ENCODE data around the gene DHPS. TPM values are rescaled to one million over a fixed set of nuclear protein-coding genes. Genes with fewer than 3 reads are reported as not detected.

Gene DHPS
- total RNA-seq, 4 donors from 2014 or later = 117 to 180 (median 160) TPM

DNA sequence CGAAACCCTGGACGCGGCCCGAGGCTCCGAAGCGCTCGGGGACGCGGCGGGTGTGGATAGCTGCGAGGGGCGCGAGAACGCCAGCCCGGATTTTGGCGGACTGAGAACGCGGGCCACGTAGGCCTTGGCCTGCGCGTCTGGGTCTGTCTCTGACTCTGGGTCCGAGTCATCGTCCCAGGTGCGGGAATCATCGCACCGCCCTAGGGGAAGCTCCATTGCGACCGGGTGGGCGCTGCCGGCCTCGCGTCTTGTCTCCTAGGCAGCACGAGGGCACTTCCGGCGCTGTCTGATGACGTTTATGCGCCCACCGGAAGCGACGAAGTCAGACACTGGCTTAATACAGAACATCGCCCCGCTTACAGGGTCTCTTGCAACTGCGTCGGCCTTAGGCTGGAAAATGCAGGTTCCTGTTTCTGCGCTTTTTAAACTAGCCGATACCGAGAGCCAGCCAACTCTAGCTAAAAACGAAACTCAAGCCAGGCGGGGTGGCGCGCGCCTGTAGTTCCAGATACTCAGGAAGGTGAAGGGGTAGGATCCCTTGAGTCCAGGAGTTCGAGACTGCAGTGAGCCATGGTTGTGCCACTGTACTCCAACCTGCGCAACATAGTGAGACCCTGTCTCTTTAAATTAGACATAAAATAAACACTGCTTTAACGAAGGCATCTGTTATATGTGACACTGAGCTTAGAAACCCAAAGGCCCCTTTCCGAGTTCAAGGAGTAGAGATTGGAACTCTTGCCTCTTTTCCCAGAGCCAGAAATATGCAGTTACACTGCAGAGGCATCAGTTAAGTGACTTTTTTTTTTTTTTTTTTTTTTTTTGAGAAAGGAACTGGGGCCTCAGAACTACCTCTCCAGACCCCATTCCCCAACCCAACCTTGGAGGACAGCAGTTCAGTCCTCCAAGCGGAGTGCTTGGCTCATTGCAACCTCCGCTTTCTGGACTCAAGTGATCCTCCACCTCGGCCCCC lies 15.0 kb upstream of the DHPS start, which contains the start of gene FBXW9:
TSS of gene FBXW9 (minus strand) at position 266 of the 970 bp plus-strand sequence. CDS start at position 216, 50 bp downstream.
- TF ChIP-seq POLR2A (IDR thresholded peaks at IDR 0.05) (peak in 1 of 2 donors; percentile 48), EP300 (IDR thresholded peaks at IDR 0.05) (peak; percentile 93 to 96)
- TF ChIP-seq, protein P1, sequence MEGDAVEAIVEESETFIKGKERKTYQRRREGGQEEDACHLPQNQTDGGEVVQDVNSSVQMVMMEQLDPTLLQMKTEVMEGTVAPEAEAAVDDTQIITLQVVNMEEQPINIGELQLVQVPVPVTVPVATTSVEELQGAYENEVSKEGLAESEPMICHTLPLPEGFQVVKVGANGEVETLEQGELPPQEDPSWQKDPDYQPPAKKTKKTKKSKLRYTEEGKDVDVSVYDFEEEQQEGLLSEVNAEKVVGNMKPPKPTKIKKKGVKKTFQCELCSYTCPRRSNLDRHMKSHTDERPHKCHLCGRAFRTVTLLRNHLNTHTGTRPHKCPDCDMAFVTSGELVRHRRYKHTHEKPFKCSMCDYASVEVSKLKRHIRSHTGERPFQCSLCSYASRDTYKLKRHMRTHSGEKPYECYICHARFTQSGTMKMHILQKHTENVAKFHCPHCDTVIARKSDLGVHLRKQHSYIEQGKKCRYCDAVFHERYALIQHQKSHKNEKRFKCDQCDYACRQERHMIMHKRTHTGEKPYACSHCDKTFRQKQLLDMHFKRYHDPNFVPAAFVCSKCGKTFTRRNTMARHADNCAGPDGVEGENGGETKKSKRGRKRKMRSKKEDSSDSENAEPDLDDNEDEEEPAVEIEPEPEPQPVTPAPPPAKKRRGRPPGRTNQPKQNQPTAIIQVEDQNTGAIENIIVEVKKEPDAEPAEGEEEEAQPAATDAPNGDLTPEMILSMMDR (IDR thresholded peaks at IDR 0.05) = peak in 1 of 5 experiments; percentile 37
- DNase-seq (ENCODE audit: low spot score in 2 of 2) = peak; percentile 97 to 100
- WGBS, 2 donors = 7 to 9% methylated on average over 42 to 52 of the region's 59 CpGs

DNA sequence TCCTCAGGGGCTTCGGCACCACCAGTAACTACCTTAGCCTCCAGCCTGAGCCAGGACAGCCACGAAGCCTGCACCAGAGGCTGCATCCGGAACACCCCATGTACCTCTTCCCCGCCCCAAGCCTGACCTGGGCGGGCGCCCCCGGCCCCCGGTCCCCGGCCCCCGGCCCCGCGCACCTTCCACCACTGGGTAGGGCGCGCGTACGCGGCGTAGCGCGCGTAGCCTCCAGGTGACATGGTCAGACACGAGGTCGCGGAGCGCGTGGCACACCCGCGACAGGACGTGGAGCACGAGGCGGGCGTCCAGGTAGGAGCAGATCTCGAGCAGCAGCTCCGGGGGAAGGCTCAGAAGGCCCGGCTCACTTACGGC lies 14.3 kb upstream of the DHPS start:
- peaks cover 0 to 23% (median 11%) of the 10 kb centered on the region in 4 donors for H3K4me1 ChIP-seq
- H3K9me3 ChIP-seq = no peaks in the 10 kb centered on the region
- no peak for TF ChIP-seq POLR2A (IDR thresholded peaks at IDR 0.05)
- no peak for TF ChIP-seq EP300 (IDR thresholded peaks at IDR 0.05)
- TF ChIP-seq, protein P1 (IDR thresholded peaks at IDR 0.05) = no peak
- 0 to 5% methylated on average over 9 to 23 of the region's 36 CpGs for WGBS, 2 donors
- H3K27me3 ChIP-seq = no peaks in the 10 kb centered on the region
- peaks cover 0 to 26% (median 2%) of the 10 kb centered on the region in 3 donors for H3K36me3 ChIP-seq
- no peak for DNase-seq (ENCODE audit: low spot score in 2 of 2)
- H3K27ac ChIP-seq = peak overlapping the region in 2 of 4 donors; percentile 89 to 90
- H3K4me3 ChIP-seq = peak overlapping the region; percentile 46 to 86 (median 74)

More for the DNA sequence above, 15.0 kb upstream of the DHPS start, which contains the start of gene FBXW9:
- H3K36me3 ChIP-seq = peaks cover 0 to 33% (median 6%) of the 10 kb centered on the region in 3 donors
- H3K9me3 ChIP-seq = no peaks in the 10 kb centered on the region
- no peaks in the 10 kb centered on the region for H3K27me3 ChIP-seq
- H3K4me1 ChIP-seq = peaks cover 0 to 23% (median 11%) of the 10 kb centered on the region in 4 donors
- H3K27ac ChIP-seq = peak within 1 kb of the TSS; percentile 37 to 90 (median 89)
- peak within 1 kb of the TSS; percentile 46 to 86 (median 74) for H3K4me3 ChIP-seq

DNA sequence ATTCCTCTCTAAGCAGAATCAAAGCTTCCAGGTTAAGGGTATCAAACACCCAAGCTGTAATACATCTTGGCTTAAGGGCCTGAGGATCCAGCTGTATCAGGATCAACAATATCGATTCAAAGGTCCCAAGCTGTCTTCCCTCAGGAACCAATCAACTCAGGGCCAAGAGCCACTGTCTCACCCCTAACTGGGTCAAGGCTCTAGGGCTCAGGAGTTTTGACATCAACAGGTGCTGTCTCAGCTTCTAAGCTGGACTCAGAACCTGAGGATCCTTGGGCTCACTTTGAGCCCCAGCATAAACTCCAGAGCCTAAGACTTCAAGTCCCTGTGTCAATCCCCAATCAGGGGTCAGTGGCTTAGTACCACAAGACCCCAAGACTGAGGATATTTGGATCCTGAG lies 13.8 kb upstream of the DHPS start:
- TF ChIP-seq EP300 (IDR thresholded peaks at IDR 0.05) (no peak), POLR2A (IDR thresholded peaks at IDR 0.05) (no peak)
- TF ChIP-seq, protein P1 (IDR thresholded peaks at IDR 0.05) = no peak
- H3K9me3 ChIP-seq = no peaks in the 10 kb centered on the region
- H3K27me3 ChIP-seq = no peaks in the 10 kb centered on the region
- H3K4me3 ChIP-seq = peak overlapping the region; percentile 46 to 86 (median 74)
- 78 to 100% methylated on average over 1 of the region's 1 CpG for WGBS, 2 donors
- no peak for DNase-seq (ENCODE audit: low spot score in 2 of 2)
- H3K27ac ChIP-seq = no peak overlapping the region
- H3K4me1 ChIP-seq = peaks cover 0 to 23% (median 11%) of the 10 kb centered on the region in 4 donors
- H3K36me3 ChIP-seq = peaks cover 0 to 22% (median 0%) of the 10 kb centered on the region in 3 donors

DNA sequence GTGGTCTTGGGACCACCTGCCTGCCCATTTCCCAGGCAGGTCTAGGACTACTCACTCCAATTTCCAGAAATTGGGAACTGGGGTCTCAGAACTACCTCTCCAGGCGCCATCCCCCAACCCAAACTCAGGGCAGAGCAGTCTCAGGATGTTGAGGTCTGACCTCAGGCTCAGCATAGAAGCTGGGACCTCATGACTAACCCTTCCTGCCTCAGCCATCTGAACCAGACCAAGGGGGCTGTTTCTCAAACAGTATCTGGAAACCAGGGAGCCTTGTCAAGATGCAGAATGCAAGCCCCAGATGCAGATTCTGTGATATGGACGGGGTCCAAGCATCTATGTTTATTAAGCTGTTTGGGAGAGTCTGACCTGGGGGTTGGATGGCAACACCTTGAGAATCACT lies 13.4 kb upstream of the DHPS start:
- no peaks in the 10 kb centered on the region for H3K27me3 ChIP-seq
- peaks cover 0 to 23% (median 11%) of the 10 kb centered on the region in 4 donors for H3K4me1 ChIP-seq
- 77 to 85% methylated on average over 2 of the region's 2 CpGs for whole genome bisulfite sequencing, 2 donors
- H3K36me3 ChIP-seq = peaks cover 0 to 22% (median 0%) of the 10 kb centered on the region in 3 donors
- peak overlapping the region in 1 of 4 donors; percentile 82 for H3K4me3 ChIP-seq
- no peaks in the 10 kb centered on the region for H3K9me3 ChIP-seq
- TF ChIP-seq EP300 (IDR thresholded peaks at IDR 0.05) (no peak), POLR2A (IDR thresholded peaks at IDR 0.05) (no peak)
- TF ChIP-seq, protein P1 (IDR thresholded peaks at IDR 0.05) = no peak
- DNase-seq (ENCODE audit: low spot score in 2 of 2) = no peak
- H3K27ac ChIP-seq = no peak overlapping the region
